Neuronal stem cell (in vitro differentiated cells): ENCODE results near the gene TJAP1.

Experiments
- DNase-seq: peaks from one replicate; pipeline ENCODE4 v3.0.0-alpha.2; 2013; ENCODE audit warnings: low spot score
- H2AFZ ChIP-seq: one replicate; pipeline ENCODE4 v1.6.1; 2013; ENCODE audit warnings: mild to moderate bottlenecking, low read length, inconsistent platforms
- H2AK5ac ChIP-seq: 2 replicates; pipeline ENCODE4 v1.6.1; 2013; ENCODE audit warnings: low read depth, mild to moderate bottlenecking, inconsistent platforms, low read length, moderate library complexity, mixed read lengths
- H2BK120ac ChIP-seq: 2 replicates; pipeline ENCODE4 v1.6.1; 2013; ENCODE audit warnings: low read depth, mild to moderate bottlenecking, inconsistent platforms, low read length, moderate library complexity, mixed read lengths
- H2BK12ac ChIP-seq: one replicate; pipeline ENCODE4 v1.6.1; 2013; ENCODE audit warnings: low read length, inconsistent platforms
- H2BK15ac ChIP-seq: 2 replicates; pipeline ENCODE4 v1.6.1; 2013; ENCODE audit warnings: mild to moderate bottlenecking, low read length, inconsistent platforms, mixed read lengths
- H2BK5ac ChIP-seq: one replicate; pipeline ENCODE4 v1.6.1; 2013; ENCODE audit warnings: inconsistent platforms, mild to moderate bottlenecking, low read length, moderate library complexity
- H3K14ac ChIP-seq: one replicate; pipeline ENCODE4 v1.6.1; 2013; ENCODE audit warnings: low read length, inconsistent platforms
- H3K18ac ChIP-seq: 2 replicates; pipeline ENCODE4 v1.6.1; 2013; ENCODE audit warnings: low read length, inconsistent platforms
- H3K23ac ChIP-seq: 2 replicates; pipeline ENCODE4 v1.6.1; 2013; ENCODE audit warnings: low read depth, mild to moderate bottlenecking, mixed read lengths, low read length, inconsistent platforms; ENCODE audit not compliant: poor library complexity
- H3K27ac ChIP-seq: replicated peaks from 3 replicates; pipeline ENCODE4 v1.5.1; 2013; ENCODE audit warnings: low read length, inconsistent platforms
- H3K27me3 ChIP-seq, 3 experiments: 2 replicates each; pipeline ENCODE4 v1.6.1; 2013; ENCODE audit warnings: low read length in 3 of 3, mild to moderate bottlenecking in 2 of 3, inconsistent platforms in 1 of 3, low read depth in 1 of 3, mixed read lengths in 1 of 3, moderate library complexity in 1 of 3; ENCODE audit not compliant: control insufficient read depth in 3 of 3, insufficient read depth in 3 of 3
- H3K36me3 ChIP-seq, 2 donors: replicated peaks in 1 of 2; 2 replicates each; pipeline ENCODE4 v1.6.1; 2013; ENCODE audit warnings: low read length in 2 of 2; ENCODE audit not compliant: control insufficient read depth in 2 of 2, insufficient read depth in 2 of 2
- H3K4ac ChIP-seq: 2 replicates; pipeline ENCODE4 v1.6.1; 2013; ENCODE audit warnings: inconsistent platforms, mild to moderate bottlenecking, low read length, moderate library complexity
- H3K4me1 ChIP-seq, 2 donors: 1 replicate in 1 of 2; 2 replicates in 1 of 2; pipeline ENCODE4 v1.6.1; 2013; ENCODE audit warnings: low read length in 2 of 2, low read depth in 1 of 2; ENCODE audit not compliant: control insufficient read depth in 2 of 2, insufficient read depth in 1 of 2
- H3K4me2 ChIP-seq: one replicate; pipeline ENCODE4 v1.6.1; 2013; ENCODE audit warnings: mild to moderate bottlenecking, low read length, inconsistent platforms; ENCODE audit not compliant: insufficient read depth, poor library complexity, severe bottlenecking
- H3K4me3 ChIP-seq, 2 donors: 2 replicates each; pipeline ENCODE4 v1.5.1; 2013; ENCODE audit warnings: low read length in 2 of 2, mild to moderate bottlenecking in 2 of 2, inconsistent platforms in 1 of 2, moderate library complexity in 1 of 2
- H3K79me1 ChIP-seq: one replicate; pipeline ENCODE4 v1.6.1; 2013; ENCODE audit warnings: low read depth, mild to moderate bottlenecking, inconsistent platforms, low read length, moderate library complexity
- H3K9ac ChIP-seq: one replicate; pipeline ENCODE4 v1.6.1; 2013; ENCODE audit warnings: mild to moderate bottlenecking, low read depth, low read length, inconsistent platforms; ENCODE audit not compliant: poor library complexity
- H3K9me3 ChIP-seq, 2 donors: replicated peaks in 1 of 2; 2 replicates each; pipeline versions ENCODE3 to v1.6.1; 2013; ENCODE audit warnings: low read length in 2 of 2, mild to moderate bottlenecking in 2 of 2, inconsistent platforms in 1 of 2, low read depth in 1 of 2, mixed read lengths in 1 of 2, moderate library complexity in 1 of 2; ENCODE audit not compliant: control insufficient read depth in 2 of 2, insufficient read depth in 1 of 2
- H4K8ac ChIP-seq: one replicate; pipeline ENCODE4 v1.6.1; 2013; ENCODE audit warnings: low read depth, mild to moderate bottlenecking, inconsistent platforms, low read length, moderate library complexity
- H4K91ac ChIP-seq: one replicate; pipeline ENCODE4 v1.6.1; 2013; ENCODE audit warnings: low read length, low read depth, mild to moderate bottlenecking, inconsistent platforms; ENCODE audit not compliant: poor library complexity
- WGBS, 2 donors: extraction: QIAGEN DNeasy Blood & Tissue Kit; methylation state at CpG; one replicate each; pipeline ENCODE4 v1.1.7; 2013; ENCODE audit warnings: missing lambda C conversion rate in 2 of 2, mixed read lengths in 1 of 2; ENCODE audit not compliant: insufficient read length in 2 of 2, insufficient replicate concordance in 1 of 2; ENCODE audit errors: extremely low coverage in 2 of 2; 5-methylcytosine and 5-hydroxymethylcytosine counted together

TJAP1 gene

GRCh38 chr6:43511824-43512415 is 34.5 kb downstream of the TJAP1 start:
- Histone ChIP-seq H2BK120ac (no peak overlapping the region), H3K14ac (no peak overlapping the region), H2BK12ac (no peak overlapping the region), H3K36me3 (peaks cover 39 to 52% of the 10 kb centered on the region in 2 donors), H4K91ac (no peak overlapping the region), H3K27ac (no peak overlapping the region), H3K4me2 (no peak overlapping the region), H3K9me3 (no peaks in the 10 kb centered on the region), H3K27me3 (peaks cover 7 to 17% (median 9%) of the 10 kb centered on the region in 3 experiments), H3K79me1 (peaks cover 11% of the 10 kb centered on the region), H3K18ac (no peak overlapping the region), H3K23ac (no peak overlapping the region), H3K9ac (peak overlapping the region; percentile 13), H2AFZ (no peak overlapping the region), H2AK5ac (no peak overlapping the region), H2BK5ac (no peak overlapping the region), H3K4me1 (peaks cover 12 to 15% of the 10 kb centered on the region in 2 donors), H2BK15ac (no peak overlapping the region), H3K4me3 (no peak overlapping the region), H4K8ac (no peak overlapping the region), H3K4ac (no peak overlapping the region)
- no peak for DNase-seq
- no CpG with 5 or more reads among the region's 11 CpGs for WGBS, 2 donors

- Histone ChIP-seq H3K4ac (no peak overlapping the region), H3K27ac (no peak overlapping the region), H2BK12ac (no peak overlapping the region), H3K4me2 (peak overlapping the region; percentile 83), H4K8ac (no peak overlapping the region), H2BK5ac (no peak overlapping the region), H4K91ac (no peak overlapping the region), H3K79me1 (peaks cover 15% of the 10 kb centered on the region), H2BK120ac (no peak overlapping the region), H2BK15ac (no peak overlapping the region), H3K9ac (peak overlapping the region; percentile 24), H3K23ac (no peak overlapping the region), H2AFZ (no peak overlapping the region), H3K27me3 (no peaks in the 10 kb centered on the region), H3K4me3 (peak overlapping the region; percentile 89 to 96), H3K18ac (no peak overlapping the region), H3K4me1 (peaks cover 8 to 10% of the 10 kb centered on the region in 2 donors), H3K14ac (no peak overlapping the region), H3K9me3 (no peaks in the 10 kb centered on the region), H3K36me3 (peaks cover 53 to 74% of the 10 kb centered on the region in 2 donors), H2AK5ac (peak overlapping the region; percentile 17)
- no CpG with 5 or more reads among the region's 9 CpGs for WGBS, 2 donors
- DNase-seq: no peak
Observed at GRCh38 chr6:43515808-43516207, 38.4 kb downstream of the TJAP1 start.

- Histone ChIP-seq H2AK5ac (no peak overlapping the region), H2BK12ac (no peak overlapping the region), H3K23ac (no peak overlapping the region), H3K14ac (peak overlapping the region; percentile 73), H3K4me2 (peak overlapping the region; percentile 83), H3K4ac (no peak overlapping the region), H3K79me1 (peaks cover 15% of the 10 kb centered on the region), H3K4me3 (peak overlapping the region; percentile 89 to 96), H3K9me3 (no peaks in the 10 kb centered on the region), H3K4me1 (peaks cover 8 to 10% of the 10 kb centered on the region in 2 donors), H3K9ac (peak overlapping the region; percentile 86), H2BK5ac (peak overlapping the region; percentile 43), H3K18ac (peak overlapping the region; percentile 88), H4K8ac (no peak overlapping the region), H4K91ac (no peak overlapping the region), H3K36me3 (peaks cover 55 to 74% of the 10 kb centered on the region in 2 donors), H2AFZ (peak overlapping the region; percentile 85), H3K27me3 (no peaks in the 10 kb centered on the region), H2BK15ac (no peak overlapping the region), H2BK120ac (no peak overlapping the region), H3K27ac (no peak overlapping the region)
- no CpG with 5 or more reads among the region's 10 CpGs for WGBS, 2 donors
- no peak for DNase-seq
Observed at GRCh38 chr6:43516367-43516696, 39.0 kb downstream of the TJAP1 start.

DNA sequence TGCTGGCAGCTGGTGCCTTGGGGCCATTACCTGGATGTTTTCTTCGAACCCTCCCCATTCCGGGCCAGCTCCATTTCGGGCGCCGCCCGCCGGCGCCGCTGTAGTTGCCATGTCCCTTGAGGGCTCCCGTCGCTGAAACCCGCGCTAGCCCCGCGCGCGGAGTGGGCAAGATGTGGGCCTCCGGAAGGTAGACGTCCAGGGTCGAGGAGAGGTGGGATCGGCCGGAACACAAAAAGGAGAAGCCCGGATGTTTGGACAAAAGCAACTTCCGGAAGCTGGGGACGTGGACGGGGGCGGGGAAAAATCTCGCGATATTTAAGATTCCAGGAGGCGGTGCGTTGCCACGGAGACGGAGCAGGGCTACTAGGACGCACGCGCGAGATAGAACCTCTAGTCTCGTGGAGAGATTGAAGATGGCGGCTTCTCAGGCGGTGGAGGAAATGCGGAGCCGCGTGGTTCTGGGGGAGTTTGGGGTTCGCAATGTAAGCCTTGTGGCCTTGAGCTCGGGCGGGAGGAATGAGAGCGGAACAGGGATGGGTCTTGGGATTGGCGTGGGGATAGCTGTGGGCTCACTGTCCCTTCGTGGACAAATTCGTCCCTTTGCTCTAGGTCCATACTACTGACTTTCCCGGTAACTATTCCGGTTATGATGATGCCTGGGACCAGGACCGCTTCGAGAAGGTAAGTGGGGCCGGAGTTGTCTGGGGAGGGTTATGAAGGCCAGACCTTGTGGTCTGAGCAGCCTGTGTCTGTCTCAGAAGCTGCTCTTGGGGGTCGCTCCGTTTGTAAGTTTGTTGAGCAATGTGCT is 39.5 kb downstream of the TJAP1 start, which contains the start of the genes POLR1C and YIPF3:
Gene POLR1C, plus strand, starts transcription at position 393 of the 808 bp plus-strand sequence. Its CDS starts 21 bp downstream, at position 414.
Gene YIPF3, minus strand, starts transcription at position 230 of the 808 bp plus-strand sequence. Its CDS starts 119 bp downstream, at position 111.
- Histone ChIP-seq H3K14ac (peak within 1 kb of the TSS; percentile 73), H3K18ac (peak within 1 kb of the TSS; percentile 88), H3K4ac (no peak within 1 kb of the TSS), H2BK120ac (no peak within 1 kb of the TSS), H3K27ac (peak within 1 kb of the TSS; percentile 14), H3K4me1 (peaks cover 8 to 10% of the 10 kb centered on the region in 2 donors), H2BK12ac (no peak within 1 kb of the TSS), H3K23ac (peak within 1 kb of the TSS; percentile 56), H2BK15ac (no peak within 1 kb of the TSS), H3K27me3 (no peaks in the 10 kb centered on the region), H4K91ac (no peak within 1 kb of the TSS), H3K4me2 (peak within 1 kb of the TSS; percentile 83), H2AK5ac (peak within 1 kb of the TSS; percentile 17), H2AFZ (peak within 1 kb of the TSS; percentile 86), H3K9ac (peak within 1 kb of the TSS; percentile 86), H4K8ac (no peak within 1 kb of the TSS), H3K4me3 (peak within 1 kb of the TSS; percentile 89 to 96), H3K9me3 (no peaks in the 10 kb centered on the region), H2BK5ac (peak within 1 kb of the TSS; percentile 43), H3K36me3 (peaks cover 53 to 74% of the 10 kb centered on the region in 2 donors), H3K79me1 (peaks cover 15% of the 10 kb centered on the region)
- peak; percentile 98 for DNase-seq
- no CpG with 5 or more reads among the region's 57 CpGs for WGBS, 2 donors
